H1 (cell line): ENCODE results near the gene TBC1D3B. TPM values are rescaled to one million over a fixed set of nuclear protein-coding genes. Genes with fewer than 3 reads are reported as not detected.

Source experiments
- CTCF ChIA-PET: fragments of 300-600 bp; sonication (Branson Sonifier 250); formaldehyde crosslinking; loops from one replicate; lab custom pipeline; 2021; ENCODE audit not compliant: partially characterized antibody; lab: Charles Lee
- POLR2A ChIA-PET: fragments of 300-600 bp; sonication (Branson Sonifier 250); formaldehyde crosslinking; loops from one replicate; lab custom pipeline; 2021; ENCODE audit warnings: inconsistent platforms; ENCODE audit not compliant: partially characterized antibody; lab: Charles Lee
- DNase-seq, 2 experiments: peaks; one replicate each; pipeline versions ENCODE4 v3.0.0 to v3.0.0-alpha.2; 2010 to 2022; ENCODE audit warnings: low spot score in 2 of 2, low read depth in 1 of 2, mixed read lengths in 1 of 2
- FAIRE-seq: peaks from 2 replicates; lab custom pipeline; 2011; peaks lifted over from hg19 to GRCh38; lab: Jason Lieb, UNC
- H2AFZ ChIP-seq: 2 replicates; pipeline ENCODE4 v1.8.1; 2012; ENCODE audit warnings: low read length, inconsistent platforms
- H2AK5ac ChIP-seq: 2 replicates; pipeline ENCODE4 v1.6.1; 2013; ENCODE audit warnings: low read depth, low read length
- H2BK120ac ChIP-seq: replicated peaks from 2 replicates; pipeline ENCODE3; 2013; ENCODE audit warnings: low read depth, low read length, inconsistent platforms
- H2BK12ac ChIP-seq: 2 replicates; pipeline ENCODE4 v1.6.1; 2013; ENCODE audit warnings: low read depth, low read length
- H2BK15ac ChIP-seq: 2 replicates; pipeline ENCODE4 v1.6.1; 2013; ENCODE audit warnings: low read length
- H2BK20ac ChIP-seq: 2 replicates; pipeline ENCODE4 v1.6.1; 2013; ENCODE audit warnings: low read length
- H2BK5ac ChIP-seq: 2 replicates; pipeline ENCODE4 v1.6.1; 2013; ENCODE audit warnings: low read depth, low read length
- H3K14ac ChIP-seq: 2 replicates; pipeline ENCODE4 v1.6.1; 2013; ENCODE audit warnings: inconsistent platforms; ENCODE audit not compliant: insufficient read length
- H3K18ac ChIP-seq: 2 replicates; pipeline ENCODE4 v1.6.1; 2013; ENCODE audit warnings: low read length; ENCODE audit errors: extremely low read depth
- H3K23ac ChIP-seq: 2 replicates; pipeline ENCODE4 v1.6.1; 2013; ENCODE audit warnings: inconsistent platforms; ENCODE audit not compliant: insufficient read length
- H3K23me2 ChIP-seq: 2 replicates; pipeline ENCODE4 v1.6.1; 2013; ENCODE audit warnings: low read depth, low read length
- H3K27ac ChIP-seq: 2 replicates; pipeline ENCODE4 v1.6.1; 2011; ENCODE audit warnings: low read depth, low read length, inconsistent platforms
- H3K27me3 ChIP-seq, 4 experiments: replicated peaks in 1 of 4; 1 replicate in 1 of 4; 2 replicates in 3 of 4; pipeline versions ENCODE4 v1.6.1 to v1.8.1; 2011 to 2013; ENCODE audit warnings: low read length in 3 of 4, mild to moderate bottlenecking in 3 of 4, inconsistent platforms in 2 of 4, mixed read lengths in 2 of 4, moderate library complexity in 1 of 4; ENCODE audit not compliant: control insufficient read depth in 3 of 4, insufficient read depth in 3 of 4; ENCODE audit errors: extremely low read depth in 1 of 4
- H3K36me3 ChIP-seq, 4 experiments: 2 replicates each; pipeline versions ENCODE4 v1.6.1 to v1.8.1; 2011 to 2013; ENCODE audit warnings: mild to moderate bottlenecking in 4 of 4, low read length in 3 of 4, moderate library complexity in 2 of 4, control low read depth in 1 of 4, inconsistent platforms in 1 of 4; ENCODE audit not compliant: insufficient read depth in 4 of 4, control insufficient read depth in 2 of 4
- H3K4ac ChIP-seq: replicated peaks from 2 replicates; pipeline ENCODE3; 2013; ENCODE audit warnings: low read length, low read depth, mixed read lengths, inconsistent platforms; ENCODE audit not compliant: insufficient read length
- H3K4me1 ChIP-seq, 4 experiments: replicated peaks in 1 of 4; 1 replicate in 1 of 4; 2 replicates in 3 of 4; pipeline versions ENCODE4 v1.6.1 to v1.8.1; 2011 to 2013; ENCODE audit warnings: low read length in 3 of 4, inconsistent platforms in 2 of 4, mixed read lengths in 1 of 4; ENCODE audit not compliant: insufficient read depth in 4 of 4, control insufficient read depth in 3 of 4
- H3K4me2 ChIP-seq, 2 experiments: 2 replicates each; pipeline versions ENCODE4 v1.6.1 to v1.8.1; 2011 to 2013; ENCODE audit warnings: low read depth in 2 of 2, low read length in 2 of 2, control low read depth in 1 of 2, inconsistent platforms in 1 of 2, mild to moderate bottlenecking in 1 of 2; ENCODE audit not compliant: insufficient read depth in 1 of 2
- H3K4me3 ChIP-seq, 4 experiments: fragments of 200-600, 300-600 bp in 1 of 4; sonication (generic), shearing (Covaris generic), sonication (Bioruptor Twin) in 1 of 4; 2 replicates each; pipeline versions ENCODE4 v1.5.1 to v1.8.1; 2011 to 2016; ENCODE audit warnings: low read length in 4 of 4, low read depth in 3 of 4, control low read depth in 2 of 4, inconsistent platforms in 2 of 4, mild to moderate bottlenecking in 2 of 4, mixed read lengths in 1 of 4, moderate library complexity in 1 of 4; ENCODE audit not compliant: insufficient read depth in 2 of 4; ENCODE audit errors: extremely low read depth in 1 of 4
- H3K56ac ChIP-seq: replicated peaks from 2 replicates; pipeline ENCODE3; 2013; ENCODE audit warnings: low read depth, mild to moderate bottlenecking, mixed read lengths, low read length, inconsistent platforms; ENCODE audit not compliant: insufficient read length
- H3K79me1 ChIP-seq: 2 replicates; pipeline ENCODE4 v1.6.1; 2013; ENCODE audit warnings: low read depth, low read length, control low read depth
- H3K79me2 ChIP-seq, 2 experiments: 2 replicates each; pipeline versions ENCODE4 v1.6.1 to v1.8.1; 2012 to 2013; ENCODE audit warnings: low read length in 2 of 2, mild to moderate bottlenecking in 2 of 2, inconsistent platforms in 1 of 2; ENCODE audit not compliant: insufficient read depth in 2 of 2, control insufficient read depth in 1 of 2
- H3K9ac ChIP-seq, 4 experiments: replicated peaks in 1 of 4; 1 replicate in 1 of 4; 2 replicates in 3 of 4; pipeline versions ENCODE4 v1.6.1 to v1.8.1; 2011 to 2013; ENCODE audit warnings: low read depth in 3 of 4, low read length in 3 of 4, control low read depth in 2 of 4, mild to moderate bottlenecking in 2 of 4, moderate library complexity in 2 of 4, inconsistent platforms in 1 of 4; ENCODE audit errors: extremely low read depth in 1 of 4
- H3K9me3 ChIP-seq, 2 experiments: 2 replicates each; pipeline versions ENCODE4 v1.6.1 to v1.8.1; 2012 to 2013; ENCODE audit warnings: mild to moderate bottlenecking in 2 of 2, moderate library complexity in 2 of 2, control low read depth in 1 of 2, inconsistent platforms in 1 of 2, low read depth in 1 of 2, low read length in 1 of 2, mixed read lengths in 1 of 2; ENCODE audit not compliant: insufficient read depth in 2 of 2
- H4K20me1 ChIP-seq, 2 experiments: replicated peaks in 1 of 2; 2 replicates each; pipeline versions ENCODE3 to v1.8.1; 2011 to 2013; ENCODE audit warnings: inconsistent platforms in 2 of 2, low read length in 2 of 2, mild to moderate bottlenecking in 1 of 2; ENCODE audit not compliant: insufficient read depth in 2 of 2, control insufficient read depth in 1 of 2
- H4K5ac ChIP-seq: 2 replicates; pipeline ENCODE4 v1.6.1; 2013; ENCODE audit warnings: low read length, low read depth, mixed read lengths, inconsistent platforms; ENCODE audit not compliant: insufficient read length
- H4K8ac ChIP-seq: 2 replicates; pipeline ENCODE4 v1.8.0; 2013; ENCODE audit warnings: mild to moderate bottlenecking, moderate library complexity, low read length, inconsistent platforms; ENCODE audit not compliant: insufficient read depth; ENCODE audit errors: extremely low read depth
- H4K91ac ChIP-seq: replicated peaks from 2 replicates; pipeline ENCODE3; 2013; ENCODE audit warnings: low read length, mixed read lengths, inconsistent platforms; ENCODE audit not compliant: insufficient read length
- ASH2L ChIP-seq: fragments of 200-600, 300-600 bp; sonication (generic); IDR thresholded peaks from one replicate; pipeline ENCODE4 v1.7.1; 2017; ENCODE audit warnings: low read length
- BCL11A ChIP-seq, 2 experiments: IDR thresholded peaks; one replicate each; pipeline ENCODE4 v1.6.1; 2011; ENCODE audit warnings: low read depth in 2 of 2, low read length in 2 of 2, mild to moderate bottlenecking in 2 of 2
- CEBPB ChIP-seq: IDR thresholded peaks from 2 replicates; pipeline ENCODE4 v1.6.1; 2012; ENCODE audit warnings: low read depth, low read length
- EZH2 ChIP-seq: fragments of 200-600 bp; sonication (generic); IDR thresholded peaks from 2 replicates; pipeline ENCODE4 v1.7.1; 2012; ENCODE audit warnings: low read depth, mild to moderate bottlenecking, moderate library complexity, low read length, inconsistent platforms; ENCODE audit not compliant: severe bottlenecking
- KDM1A ChIP-seq: fragments of 200-600, 300-600 bp; sonication (generic); IDR thresholded peaks from 2 replicates; pipeline ENCODE4 v1.7.1; 2016; ENCODE audit warnings: mild to moderate bottlenecking, low read length, borderline replicate concordance
- KDM4A ChIP-seq: IDR thresholded peaks from one replicate; pipeline ENCODE4 v1.7.1; 2012; ENCODE audit warnings: low read depth, mild to moderate bottlenecking, moderate library complexity, low read length, inconsistent platforms; ENCODE audit not compliant: severe bottlenecking
- KDM5A ChIP-seq: fragments of 200-600 bp; IDR thresholded peaks from 2 replicates; pipeline ENCODE4 v1.7.1; 2012; ENCODE audit warnings: mild to moderate bottlenecking, low read length, inconsistent platforms, mixed read lengths
- MAFK ChIP-seq: IDR thresholded peaks from 2 replicates; pipeline ENCODE4 v1.6.1; 2012; ENCODE audit warnings: low read depth, mild to moderate bottlenecking, improper control_type of control experiment, low read length
- POLR2A ChIP-seq, 2 experiments: IDR thresholded peaks; 1 replicate in 1 of 2; 2 replicates in 1 of 2; pipeline ENCODE4 v1.6.1; 2011; ENCODE audit warnings: low read depth in 2 of 2, low read length in 2 of 2, mild to moderate bottlenecking in 2 of 2; ENCODE audit errors: control extremely low read depth in 1 of 2
- POU5F1 ChIP-seq: IDR thresholded peaks from 2 replicates; pipeline ENCODE4 v1.6.1; 2011; ENCODE audit warnings: low read depth, mild to moderate bottlenecking, low read length, moderate library complexity
- RBBP5 ChIP-seq: IDR thresholded peaks from 2 replicates; pipeline ENCODE4 v1.7.1; 2012; ENCODE audit warnings: low read depth, mild to moderate bottlenecking, inconsistent platforms, low read length, moderate library complexity, borderline replicate concordance
- SIN3A ChIP-seq, 2 experiments: IDR thresholded peaks in 1 of 2; conservative IDR thresholded peaks in 1 of 2; 2 replicates each; pipeline ENCODE4 v1.6.1; 2011 to 2012; ENCODE audit warnings: low read length in 2 of 2, improper control_type of control experiment in 1 of 2, low read depth in 1 of 2, mild to moderate bottlenecking in 1 of 2
- ZNF274 ChIP-seq: IDR thresholded peaks from 2 replicates; pipeline ENCODE4 v1.7.0; 2012; ENCODE audit warnings: low read length, borderline replicate concordance; ENCODE audit errors: extremely low read depth
- WGBS, 2 experiments: shearing (Covaris generic) in 1 of 2; methylation state at CpG; one replicate each; pipeline versions ENCODE4 v1.1.6 to v1.1.7; 2013 to 2015; ENCODE audit warnings: low lambda C conversion rate in 2 of 2, mixed read lengths in 2 of 2, inconsistent platforms in 1 of 2, low coverage in 1 of 2, missing lambda C conversion rate in 1 of 2; ENCODE audit not compliant: insufficient replicate concordance in 2 of 2, insufficient coverage in 1 of 2, insufficient read length in 1 of 2; ENCODE audit errors: extremely low coverage in 1 of 2, missing lambda C conversion rate in 1 of 2; 5-methylcytosine and 5-hydroxymethylcytosine counted together
- polyA plus RNA-seq, 7 experiments: library from polyadenylated mRNA; depleted of rRNA in 3 of 7; stranded (reverse) in 5 of 7; unstranded in 2 of 7; fragments of >200 nt in 5 of 7; fragments of 200-250 nt in 2 of 7; gene quantifications; 1 replicate in 5 of 7; 2 replicates in 1 of 7; 4 replicates in 1 of 7; pipeline versions ENCODE4 v1.2.1 to v1.2.3, GENCODE V29; 2011 to 2013; ENCODE audit warnings: missing spikeins in 2 of 7, mixed read lengths in 2 of 7
- total RNA-seq: library from RNA; stranded (reverse); fragmentation: NEBNext Ultra II Directional; extraction: Animal tissue kit (Norgen Biotek cat#: 25700); gene quantifications from 2 replicates; pipeline ENCODE4 v1.2.1, GENCODE V29; 2021

The TBC1D3B gene
- total and polyA plus RNA-seq, 2 of the 8 experiments (the other 6 are each of a cell fraction or from before 2014, with no cell fraction given) = 0.54 to 6.2 TPM

- H3K4me1 ChIP-seq = no peaks in the 10 kb centered on the region
- H3K18ac ChIP-seq = no peak overlapping the region
- H3K27ac ChIP-seq = no peak overlapping the region
- no peak overlapping the region for H3K56ac ChIP-seq
- no peak overlapping the region for H3K14ac ChIP-seq
- no peaks in the 10 kb centered on the region for H3K9me3 ChIP-seq
- no peak overlapping the region for H2BK20ac ChIP-seq
- no peaks in the 10 kb centered on the region for H3K23me2 ChIP-seq
- no peak for FAIRE-seq
- no peak overlapping the region for H3K4me3 ChIP-seq
- WGBS, 2 experiments = 89% methylated on average over 5 of the region's 5 CpGs; no CpG with 5 or more reads in 1 of the 2 experiments
- no peak overlapping the region for H3K9ac ChIP-seq
- H2AFZ ChIP-seq = no peak overlapping the region
- no peak overlapping the region for H3K23ac ChIP-seq
- H2BK15ac ChIP-seq = no peak overlapping the region
- no peak overlapping the region for H2BK5ac ChIP-seq
- no peaks in the 10 kb centered on the region for H3K27me3 ChIP-seq
- H2AK5ac ChIP-seq = no peak overlapping the region
- H4K20me1 ChIP-seq = no peaks in the 10 kb centered on the region
- no peak overlapping the region for H4K91ac ChIP-seq
- no peaks in the 10 kb centered on the region for H3K79me1 ChIP-seq
- no peak overlapping the region for H3K4ac ChIP-seq
- POLR2A ChIA-PET = no interaction called here
- CTCF ChIA-PET = interaction anchor here (2.2 kb wide), 1 partner anchor 171 kb away, joined by 11 read pairs; no protein-coding TSS in a partner anchor
- H3K4me2 ChIP-seq = no peak overlapping the region
- no peaks in the 10 kb centered on the region for H3K79me2 ChIP-seq
- DNase-seq = no peak
- no peaks in the 10 kb centered on the region for H3K36me3 ChIP-seq
- H4K8ac ChIP-seq = no peak overlapping the region
- no peak overlapping the region for H4K5ac ChIP-seq
- H2BK120ac ChIP-seq = no peak overlapping the region
- no peak overlapping the region for H2BK12ac ChIP-seq
- TF ChIP-seq CEBPB (no peak), POLR2A (IDR thresholded peaks at IDR 0.05; ENCODE audit: control extremely low read depth in 1 of 2, low read depth in 2 of 2, low read length in 2 of 2) (no peak), RBBP5 (no peak), BCL11A (IDR thresholded peaks at IDR 0.05; ENCODE audit: low read depth in 2 of 2, low read length in 2 of 2) (no peak), KDM5A (no peak), ZNF274 (no peak), KDM1A (no peak), KDM4A (no peak), SIN3A (conservative IDR thresholded peaks at IDR 0.05 in 1 of 2, IDR thresholded peaks at IDR 0.05 in 1 of 2; ENCODE audit: low read depth in 1 of 2, low read length in 2 of 2) (no peak), POU5F1 (no peak), EZH2 (no peak), ASH2L (no peak), MAFK (no peak)
These were observed 31.3 kb downstream of the TBC1D3B start for GRCh38 chr17:36144981-36145729.
